Cerebellar nuclear complex (tissue), 1 donor: ENCODE data around the gene ATP2C2.

ENCODE experiments used
- DNase-seq, 2 experiments: peaks; one replicate each; lab custom pipeline; 2025; lab: John Stamatoyannopoulos, UW

Gene ATP2C2

GRCh38 chr16:84476401-84476800 is 108.1 kb downstream of the ATP2C2 start:
- no peak for DNase-seq

GRCh38 chr16:84477661-84478060 is 109.3 kb downstream of the ATP2C2 start:
- no peak for DNase-seq

GRCh38 chr16:84478172-84478947 is 110.0 kb downstream of the ATP2C2 start:
- no peak for DNase-seq

- no peak for DNase-seq
Observed at GRCh38 chr16:84479716-84480450, 111.5 kb downstream of the ATP2C2 start.

GRCh38 chr16:84481051-84481735 is 112.9 kb downstream of the ATP2C2 start:
- no peak for DNase-seq

GRCh38 chr16:84482001-84482891 is 113.9 kb downstream of the ATP2C2 start:
- DNase-seq = no peak

- no peak for DNase-seq
Observed at GRCh38 chr16:84482951-84483881, 114.9 kb downstream of the ATP2C2 start.

GRCh38 chr16:84483882-84484565 is 115.7 kb downstream of the ATP2C2 start:
- no peak for DNase-seq

- peak in 1 of 2 experiments; percentile 44 for DNase-seq
Observed at GRCh38 chr16:84484579-84485254, 116.4 kb downstream of the ATP2C2 start.

GRCh38 chr16:84485255-84486010 is 117.1 kb downstream of the ATP2C2 start:
- no peak for DNase-seq

- DNase-seq = no peak
Observed at GRCh38 chr16:84486126-84486525, 117.8 kb downstream of the ATP2C2 start.

GRCh38 chr16:84486551-84487235 is 118.4 kb downstream of the ATP2C2 start:
- DNase-seq = no peak

GRCh38 chr16:84487358-84487757 is 119.0 kb downstream of the ATP2C2 start:
- no peak for DNase-seq

GRCh38 chr16:84489131-84489530 is 120.8 kb downstream of the ATP2C2 start:
- no peak for DNase-seq

- no peak for DNase-seq
Observed at GRCh38 chr16:84495506-84495905, 127.2 kb downstream of the ATP2C2 start.

GRCh38 chr16:84496991-84497390 is 128.7 kb downstream of the ATP2C2 start:
- DNase-seq = no peak

GRCh38 chr16:84497418-84498222 is 129.3 kb downstream of the ATP2C2 start:
- no peak for DNase-seq
